Astrocyte of the cerebellum (primary cell): Measurements from ENCODE around the gene PTPRM.

ENCODE experiments used
- DNase-seq: peaks from one replicate; pipeline ENCODE4 v3.0.0-alpha.2; 2011; ENCODE audit warnings: low read depth
- H3K4me3 ChIP-seq: 2 replicates; pipeline ENCODE4 v1.5.1; 2011; ENCODE audit warnings: mild to moderate bottlenecking, low read depth, low read length, moderate library complexity
- CTCF ChIP-seq: IDR thresholded peaks from 2 replicates; pipeline ENCODE4 v1.5.1; 2012; ENCODE audit warnings: low read length, low read depth, moderate library complexity, mild to moderate bottlenecking; ENCODE audit errors: missing control alignments
- in situ Hi-C: cut with HindIII; loops from 2 replicates; pipeline ENCODE4 v1.10.0; 2017; ENCODE audit warnings: low sequenced_read_pairs

PTPRM gene

GRCh38 chr18:7663366-7664312 is 96.5 kb downstream of the PTPRM start:
- DNase-seq, result no peak
- in situ Hi-C loops, result no loop called here
- no peak overlapping the region for H3K4me3 ChIP-seq
- no peak for TF ChIP-seq CTCF

- H3K4me3 ChIP-seq, result no peak overlapping the region
- DNase-seq, result no peak
- no peak for TF ChIP-seq CTCF
- in situ Hi-C loops, result no loop called here
Observed at GRCh38 chr18:7666195-7666776, 99.2 kb downstream of the PTPRM start.

GRCh38 chr18:7668392-7668791 is 101.3 kb downstream of the PTPRM start:
- in situ Hi-C loops, result no loop called here
- no peak for TF ChIP-seq CTCF
- no peak overlapping the region for H3K4me3 ChIP-seq
- no peak for DNase-seq

DNA sequence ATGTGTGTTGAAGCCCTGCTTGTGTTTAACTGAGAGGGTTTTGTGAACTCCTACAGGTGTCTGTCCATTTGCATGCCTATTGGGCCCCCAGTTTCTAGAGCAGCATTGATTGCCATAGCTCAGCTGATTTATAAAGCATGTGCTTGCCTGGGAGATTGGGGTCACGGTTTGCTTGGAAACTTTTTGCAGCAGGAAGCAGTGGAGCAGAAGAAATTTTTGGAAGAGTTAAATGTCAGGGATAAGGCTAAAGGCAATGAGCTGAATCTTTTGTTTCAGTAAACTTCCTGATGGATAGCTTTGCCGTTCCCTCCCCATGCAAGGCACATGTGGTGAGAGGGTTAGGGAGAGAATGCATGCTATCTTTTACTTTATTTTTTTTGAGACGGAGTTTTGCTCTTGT is 102.2 kb downstream of the PTPRM start:
- H3K4me3 ChIP-seq, result no peak overlapping the region
- no peak for DNase-seq
- TF ChIP-seq CTCF, result no peak
- in situ Hi-C loops, result no loop called here

DNA sequence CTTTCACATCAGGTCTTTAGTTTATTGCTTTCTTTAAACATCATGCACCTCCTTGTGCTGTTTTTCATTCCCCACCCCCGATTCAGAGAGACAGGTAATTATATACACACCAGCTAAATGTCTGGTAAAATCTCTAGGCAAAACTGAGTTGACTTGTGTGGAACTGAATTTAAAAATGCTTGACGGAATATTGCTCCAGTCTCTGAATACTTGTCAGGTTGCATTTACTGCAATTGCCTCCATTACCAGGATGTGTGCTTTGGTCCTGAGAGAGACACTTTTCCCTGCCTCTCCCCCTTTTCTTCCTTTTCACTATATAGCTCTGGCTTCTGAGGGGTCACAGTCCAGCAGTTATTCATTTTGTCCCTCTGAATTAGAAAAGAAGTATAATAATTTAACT is 104.0 kb downstream of the PTPRM start:
- in situ Hi-C loops, result no loop called here

More for the DNA sequence above, 104.0 kb downstream of the PTPRM start:
- TF ChIP-seq CTCF, result no peak
- no peak for DNase-seq
- H3K4me3 ChIP-seq, result no peak overlapping the region
